Measurements from ENCODE around the gene SLC22A17. TPM values are rescaled to one million over a fixed set of nuclear protein-coding genes. Genes with fewer than 3 reads are reported as not detected.

Gene SLC22A17
- total RNA-seq, 4 donors from 2014 or later, result 22.7 to 36.4 (median 30.4) TPM

- WGBS, 2 donors (ENCODE audit: low coverage in 1 of 2), result no CpG with 5 or more reads among the region's 2 CpGs
- no peak overlapping the region for H3K27ac ChIP-seq
- TF ChIP-seq POLR2A (IDR thresholded peaks at IDR 0.05) (no peak), POLR2AphosphoS5 (IDR thresholded peaks at IDR 0.05) (no peak), EP300 (IDR thresholded peaks at IDR 0.05) (no peak)
- peaks cover 4 to 36% (median 11%) of the 10 kb centered on the region in 3 donors for H3K4me1 ChIP-seq
- H3K4me3 ChIP-seq, result no peak overlapping the region
- no peaks in the 10 kb centered on the region for H3K27me3 ChIP-seq
- H3K9me3 ChIP-seq, result no peaks in the 10 kb centered on the region
- peaks cover 4 to 36% of the 10 kb centered on the region in 2 donors for H3K36me3 ChIP-seq
- no peak for ATAC-seq
These were observed 28.2 kb downstream of the SLC22A17 start for GRCh38 chr14:23324455-23324846.

DNA sequence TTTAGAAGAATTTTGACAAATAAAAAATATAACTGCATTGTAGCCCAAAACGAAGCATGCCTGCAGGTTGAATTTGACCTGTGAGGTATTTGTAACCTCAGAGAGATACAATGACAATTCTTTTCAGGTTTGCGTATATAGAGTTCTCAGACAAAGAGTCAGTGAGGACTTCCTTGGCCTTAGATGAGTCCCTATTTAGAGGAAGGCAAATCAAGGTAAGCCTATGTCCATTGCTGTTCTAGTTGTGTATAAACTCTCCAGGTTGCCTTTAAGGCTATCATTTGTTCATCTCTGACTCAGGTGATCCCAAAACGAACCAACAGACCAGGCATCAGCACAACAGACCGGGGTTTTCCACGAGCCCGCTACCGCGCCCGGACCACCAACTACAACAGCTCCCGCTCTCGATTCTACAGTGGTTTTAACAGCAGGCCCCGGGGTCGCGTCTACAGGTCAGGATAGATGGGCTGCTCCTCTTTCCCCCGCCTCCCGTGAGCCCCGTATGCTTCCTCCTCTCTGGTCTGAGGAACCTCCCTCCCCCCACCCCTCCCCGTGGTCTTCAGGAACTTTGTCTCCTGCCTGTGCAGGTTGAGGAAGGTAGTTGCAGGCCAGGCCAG lies 28.7 kb downstream of the SLC22A17 start:
- H3K4me3 ChIP-seq, result no peak overlapping the region
- no peaks in the 10 kb centered on the region for H3K9me3 ChIP-seq
- H3K36me3 ChIP-seq, result peaks cover 4 to 36% of the 10 kb centered on the region in 2 donors
- H3K4me1 ChIP-seq, result peaks cover 4 to 36% (median 11%) of the 10 kb centered on the region in 3 donors
- TF ChIP-seq POLR2A (IDR thresholded peaks at IDR 0.05), result no peak
- no peak for TF ChIP-seq CTCF (IDR thresholded peaks at IDR 0.05)
- no peak for TF ChIP-seq EP300 (IDR thresholded peaks at IDR 0.05)
- ATAC-seq, result no peak
- H3K27ac ChIP-seq, result no peak overlapping the region
- 85 to 93% methylated on average over 2 to 9 of the region's 18 CpGs for WGBS, 2 donors (ENCODE audit: low coverage in 1 of 2)
- no peaks in the 10 kb centered on the region for H3K27me3 ChIP-seq

GRCh38 chr14:23322568-23323517 lies 29.8 kb downstream of the SLC22A17 start:
- Histone ChIP-seq H3K27me3 (no peaks in the 10 kb centered on the region), H3K4me3 (peak overlapping the region; percentile 90 to 98), H3K9me3 (no peaks in the 10 kb centered on the region), H3K36me3 (peaks cover 4 to 36% of the 10 kb centered on the region in 2 donors), H3K4me1 (peaks cover 4 to 35% (median 11%) of the 10 kb centered on the region in 3 donors), H3K27ac (peak overlapping the region in 2 of 4 donors; percentile 8 to 99)
- ATAC-seq, result no peak
- WGBS, 2 donors (ENCODE audit: low coverage in 1 of 2), result 27 to 35% methylated on average over 8 to 10 of the region's 10 CpGs
- no peak for TF ChIP-seq POLR2AphosphoS5 (IDR thresholded peaks at IDR 0.05)
- TF ChIP-seq CTCF (IDR thresholded peaks at IDR 0.05), result no peak
- no peak for TF ChIP-seq POLR2A (IDR thresholded peaks at IDR 0.05)
- TF ChIP-seq EP300 (IDR thresholded peaks at IDR 0.05), result no peak

- ATAC-seq, result peak; percentile 2
- 0 to 1% methylated on average over 14 to 24 of the region's 64 CpGs for WGBS, 2 donors (ENCODE audit: low coverage in 1 of 2)
- H3K36me3 ChIP-seq, result peaks cover 4 to 37% of the 10 kb centered on the region in 2 donors
- TF ChIP-seq EP300 (IDR thresholded peaks at IDR 0.05) (no peak), POLR2A (IDR thresholded peaks at IDR 0.05) (no peak), CTCF (IDR thresholded peaks at IDR 0.05) (peak in 1 of 4 experiments; percentile 21)
- no peaks in the 10 kb centered on the region for H3K27me3 ChIP-seq
- peak overlapping the region; percentile 91 to 99 (median 98) for H3K27ac ChIP-seq
- peak overlapping the region; percentile 90 to 98 for H3K4me3 ChIP-seq
- H3K4me1 ChIP-seq, result peaks cover 4 to 31% (median 11%) of the 10 kb centered on the region in 3 donors
- H3K9me3 ChIP-seq, result no peaks in the 10 kb centered on the region
These were observed 30.8 kb downstream of the SLC22A17 start for GRCh38 chr14:23321572-23322547.

Measured in gastroesophageal sphincter (tissue), 4 donors.